NCI-H2227 (cell line): ENCODE measurements around the gene ATP5PO.
"Not testable (repeated sequence)": the region's sequence is repeated elsewhere in the genome, so short reads cannot be mapped to it uniquely, and the experiment has no call there.

Source experiments
- DNase-seq: peaks from one replicate; lab custom pipeline; 2025; ENCODE audit not compliant: unreplicated experiment; lab: John Stamatoyannopoulos, UW

The ATP5PO gene

DNA sequence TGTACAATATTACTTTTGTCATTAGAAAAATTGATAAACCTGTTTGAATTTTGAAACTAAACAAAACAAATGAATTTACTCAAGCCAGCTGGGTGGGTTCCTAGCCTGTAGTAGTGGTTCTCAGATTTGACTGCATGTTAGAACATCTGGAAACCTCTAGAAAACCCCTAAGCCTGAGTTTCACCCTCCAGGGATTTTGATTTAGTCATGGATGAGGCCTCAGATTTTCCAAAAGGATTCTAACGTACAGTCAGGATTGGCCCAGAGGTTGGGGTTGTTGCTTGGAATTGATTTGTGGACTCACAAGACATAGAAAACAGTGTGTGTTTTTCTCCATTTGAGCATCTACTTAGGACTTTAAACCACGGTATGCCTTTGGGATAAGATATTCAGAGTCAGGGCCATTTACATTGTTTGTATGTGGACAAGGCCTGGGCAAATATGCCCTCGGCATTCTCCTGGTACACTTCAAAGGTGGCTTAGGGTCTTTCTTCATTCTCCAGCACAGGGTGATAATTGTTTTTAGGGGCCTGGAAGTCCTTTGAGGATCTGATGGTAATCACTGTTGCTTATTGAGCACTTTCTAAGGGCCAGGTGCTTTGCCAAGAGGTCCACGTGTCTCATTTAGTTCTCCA is 42.6 kb downstream of the ATP5PO start:
- DNase-seq: no peak

DNA sequence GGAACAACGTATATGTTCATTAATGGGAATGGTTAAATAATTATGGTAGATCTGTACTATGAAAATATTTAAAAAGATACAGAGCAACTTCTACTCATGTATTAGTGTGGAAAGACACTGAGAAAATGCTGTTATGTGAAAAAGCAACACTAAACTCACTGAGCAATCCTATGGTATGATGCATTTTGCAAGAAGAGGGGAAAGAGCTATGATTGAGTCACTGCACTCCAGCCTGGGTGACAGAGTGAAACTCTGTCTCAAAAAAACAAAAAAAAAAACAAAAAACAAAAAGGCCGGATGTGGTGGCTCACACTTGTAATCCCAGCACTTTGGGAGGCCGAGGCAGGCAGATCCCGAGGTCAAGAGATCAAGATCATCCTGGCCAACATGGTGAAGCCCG is 44.4 kb downstream of the ATP5PO start:
- no peak for DNase-seq

DNA sequence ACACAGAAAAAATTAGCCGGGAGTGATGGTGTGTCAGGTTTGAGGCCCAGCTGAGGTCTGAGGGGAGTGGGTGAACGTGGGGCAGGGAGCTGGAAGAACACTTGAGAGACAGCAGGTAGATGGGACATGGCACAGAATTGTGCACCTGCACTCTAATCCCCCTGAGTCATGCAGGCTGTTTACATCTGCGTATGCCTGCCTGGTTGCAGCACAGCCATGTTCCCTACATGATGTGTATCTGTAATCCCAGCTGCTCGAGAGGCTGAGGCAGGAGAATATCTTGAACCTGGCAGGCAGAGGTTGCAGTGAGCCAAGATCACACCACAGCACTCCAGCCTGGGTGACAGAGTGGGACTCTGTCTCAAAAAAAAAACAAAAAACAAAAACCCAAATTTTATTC is 44.8 kb downstream of the ATP5PO start:
- no peak for DNase-seq

DNA sequence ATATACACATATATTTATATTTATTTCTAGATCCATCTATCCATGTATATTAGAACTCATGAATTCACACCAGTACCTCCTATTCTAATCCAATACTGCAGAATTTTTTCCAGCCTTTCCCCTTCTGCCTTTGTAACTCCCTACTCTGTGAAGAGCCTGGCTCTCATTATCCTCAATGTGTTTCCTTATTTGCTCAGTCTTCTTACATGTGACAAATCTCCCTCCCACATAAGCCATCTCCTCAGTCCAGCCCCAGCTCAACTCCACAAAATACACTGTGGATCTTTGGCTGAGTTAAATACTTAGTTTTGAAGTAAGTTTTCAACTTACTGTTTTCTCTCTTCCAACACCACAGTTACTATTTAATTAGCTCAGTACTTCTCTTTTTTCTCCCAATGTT is 45.7 kb downstream of the ATP5PO start:
- no peak for DNase-seq

DNA sequence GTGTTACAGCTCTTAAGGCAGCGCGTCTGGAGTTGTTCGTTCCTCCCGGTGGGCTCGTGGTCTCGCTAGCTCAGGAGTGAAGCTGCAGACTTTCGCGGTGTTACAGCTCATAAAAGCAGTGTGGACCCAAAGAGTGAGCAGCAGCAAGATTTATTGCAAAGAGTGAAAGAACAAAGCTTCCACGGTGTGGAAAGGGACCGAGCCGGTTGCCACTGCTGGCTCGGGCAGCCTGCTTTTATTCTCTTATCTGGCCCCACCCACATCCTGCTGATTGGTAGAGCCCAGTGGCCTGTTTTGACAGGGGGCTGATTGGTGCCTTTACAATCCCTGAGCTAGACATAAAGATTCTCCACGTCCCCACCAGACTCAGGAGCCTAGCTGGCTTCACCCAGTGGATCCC is 47.7 kb downstream of the ATP5PO start:
- DNase-seq: not testable (repeated sequence)

DNA sequence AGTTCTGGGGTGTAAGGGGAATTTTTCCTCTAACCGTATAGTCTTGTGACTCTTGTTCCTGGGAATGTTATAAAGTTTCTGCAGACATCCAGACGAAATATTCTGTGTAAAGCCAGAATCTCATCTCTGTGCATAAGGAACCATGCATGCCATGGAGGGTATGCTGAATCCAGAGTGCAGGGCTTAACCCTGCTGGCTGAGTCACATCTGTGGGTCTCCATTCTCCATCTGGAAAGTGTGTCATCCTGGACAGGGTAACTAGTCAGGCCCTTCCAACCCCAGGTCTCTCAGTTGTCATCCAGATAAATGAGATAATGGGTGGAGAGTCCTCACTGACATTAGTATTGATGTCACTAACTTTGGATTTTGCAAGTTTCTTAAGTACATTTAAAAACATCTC is 48.8 kb downstream of the ATP5PO start:
- no peak for DNase-seq

DNA sequence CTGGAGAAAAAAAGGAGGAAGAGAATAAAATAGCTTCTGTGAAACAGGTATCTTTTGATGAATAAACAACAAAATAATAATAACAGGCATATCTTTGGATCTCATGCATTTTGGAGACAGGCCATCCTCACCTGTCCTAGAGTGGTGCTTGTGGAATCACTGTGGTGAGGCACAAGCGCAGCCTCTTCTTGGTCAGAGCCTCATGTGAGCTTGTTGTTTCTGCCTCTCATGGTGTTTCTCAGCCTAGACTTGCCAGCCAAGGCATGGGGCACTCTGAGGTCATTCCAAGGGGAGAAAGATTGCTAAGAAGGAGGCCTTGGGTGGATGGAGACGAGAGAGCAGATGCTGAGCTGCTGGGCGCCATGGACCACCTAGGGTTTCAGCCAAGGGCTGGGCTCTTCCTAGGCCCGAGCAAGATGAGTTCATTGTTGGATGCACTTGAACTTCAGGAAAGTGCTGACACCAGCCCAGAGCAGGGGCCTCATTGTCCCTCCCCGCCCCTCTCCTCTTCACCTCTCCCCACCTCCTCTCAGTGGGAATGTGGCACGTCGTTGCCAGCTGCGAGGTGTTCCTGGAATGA is 49.5 kb downstream of the ATP5PO start:
- no peak for DNase-seq

DNA sequence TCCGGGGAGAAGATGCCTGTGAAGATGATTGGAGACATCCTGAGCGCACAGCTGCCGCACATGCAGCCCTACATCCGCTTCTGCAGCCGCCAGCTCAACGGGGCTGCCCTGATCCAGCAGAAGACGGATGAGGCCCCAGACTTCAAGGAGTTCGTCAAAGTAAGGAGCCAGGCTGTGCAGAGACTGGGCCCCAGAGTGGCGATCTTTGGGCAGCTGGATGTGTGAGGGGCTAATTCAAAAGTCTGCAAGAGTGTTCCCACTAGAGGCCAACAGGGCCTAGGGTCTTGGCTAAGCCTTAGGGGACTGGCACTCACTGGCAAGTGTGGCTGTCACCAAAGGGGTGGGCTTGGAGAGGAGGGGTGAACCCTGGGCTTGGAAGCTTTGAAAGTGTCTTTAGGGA is 50.4 kb downstream of the ATP5PO start:
- DNase-seq: no peak

DNA sequence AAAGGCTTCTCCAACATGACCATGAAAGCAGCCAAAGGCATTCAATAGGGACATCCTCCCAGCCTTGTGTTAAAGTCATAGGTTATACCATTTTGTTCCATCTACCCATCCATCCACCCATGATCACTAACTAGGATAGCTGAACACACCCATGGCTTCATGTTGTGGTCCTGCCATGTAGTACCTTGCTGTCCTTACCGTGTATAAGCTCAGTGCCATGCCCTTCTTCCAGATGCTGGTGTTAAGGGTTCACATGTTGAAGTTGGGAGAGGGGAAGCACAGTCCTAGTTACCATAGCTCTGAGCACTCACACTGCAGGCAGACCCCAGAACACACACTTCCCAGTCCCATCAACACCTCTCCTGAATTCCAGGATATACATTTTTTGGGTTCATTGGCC is 51.5 kb downstream of the ATP5PO start:
- DNase-seq: no peak

DNA sequence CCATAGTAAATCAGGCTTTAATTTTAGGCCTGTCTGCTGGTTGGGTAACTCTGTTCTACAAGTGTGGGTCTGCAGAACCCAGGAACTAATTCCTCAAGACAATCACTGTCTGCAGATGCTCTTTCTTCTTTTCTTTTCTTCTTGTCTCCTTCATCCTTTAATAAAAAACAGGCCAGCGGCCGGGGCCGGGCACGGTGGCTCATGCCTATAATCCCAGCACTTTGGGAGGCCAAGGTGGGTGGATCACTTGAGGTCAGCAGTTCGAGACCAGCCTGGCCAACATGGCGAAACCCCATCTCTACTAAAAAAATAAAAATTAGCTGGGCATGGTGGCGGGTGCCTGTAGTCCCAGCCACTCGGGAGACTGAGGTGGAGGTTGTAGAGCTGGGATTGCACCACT is 52.4 kb downstream of the ATP5PO start:
- DNase-seq: not testable (repeated sequence)

DNA sequence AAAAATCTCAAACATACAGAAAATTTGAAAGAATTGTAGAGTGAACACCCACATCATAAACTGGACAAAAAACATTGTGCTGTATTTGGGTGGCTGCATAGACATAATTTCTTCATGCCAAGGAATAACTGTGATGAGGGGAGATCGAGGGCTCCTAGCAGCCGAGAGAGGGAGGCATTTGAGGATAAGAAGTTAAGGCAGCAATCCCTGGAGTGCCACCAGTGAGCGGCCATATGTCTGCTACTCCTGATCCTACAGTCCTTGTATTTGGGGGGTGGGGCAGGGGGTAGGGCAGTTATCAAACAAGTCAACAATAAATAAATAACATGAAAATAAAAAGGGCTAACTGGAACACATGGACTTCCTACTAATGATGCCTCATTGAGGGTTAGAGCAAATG is 54.5 kb downstream of the ATP5PO start:
- DNase-seq: no peak

DNA sequence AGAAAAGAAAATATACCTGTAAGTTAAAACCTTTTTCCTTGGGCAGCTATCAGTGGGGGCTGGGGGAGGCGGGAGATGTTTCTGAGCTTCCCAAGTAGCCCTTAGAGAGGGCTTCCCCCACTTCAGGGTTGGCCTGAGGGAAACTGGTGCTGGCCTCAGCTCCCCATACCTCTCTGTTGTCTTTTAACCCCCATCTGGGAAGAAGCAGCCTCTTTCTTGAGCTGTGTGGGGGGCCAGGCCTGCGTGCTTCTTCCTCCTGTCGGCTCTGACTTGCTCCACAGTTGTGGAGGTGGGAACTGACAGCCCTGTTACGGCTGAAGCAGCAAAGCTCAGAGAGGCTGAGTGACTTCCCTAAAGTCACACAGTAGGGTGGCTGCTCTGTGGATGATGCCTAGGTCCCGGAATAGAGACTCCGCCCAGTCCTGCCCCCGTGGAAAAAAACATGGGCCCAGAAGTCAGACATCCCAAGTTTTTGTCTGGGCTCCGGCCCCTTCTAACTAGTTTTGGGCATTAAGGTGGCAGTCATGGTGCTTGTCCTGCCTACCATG is 55.2 kb downstream of the ATP5PO start:
- DNase-seq: no peak

DNA sequence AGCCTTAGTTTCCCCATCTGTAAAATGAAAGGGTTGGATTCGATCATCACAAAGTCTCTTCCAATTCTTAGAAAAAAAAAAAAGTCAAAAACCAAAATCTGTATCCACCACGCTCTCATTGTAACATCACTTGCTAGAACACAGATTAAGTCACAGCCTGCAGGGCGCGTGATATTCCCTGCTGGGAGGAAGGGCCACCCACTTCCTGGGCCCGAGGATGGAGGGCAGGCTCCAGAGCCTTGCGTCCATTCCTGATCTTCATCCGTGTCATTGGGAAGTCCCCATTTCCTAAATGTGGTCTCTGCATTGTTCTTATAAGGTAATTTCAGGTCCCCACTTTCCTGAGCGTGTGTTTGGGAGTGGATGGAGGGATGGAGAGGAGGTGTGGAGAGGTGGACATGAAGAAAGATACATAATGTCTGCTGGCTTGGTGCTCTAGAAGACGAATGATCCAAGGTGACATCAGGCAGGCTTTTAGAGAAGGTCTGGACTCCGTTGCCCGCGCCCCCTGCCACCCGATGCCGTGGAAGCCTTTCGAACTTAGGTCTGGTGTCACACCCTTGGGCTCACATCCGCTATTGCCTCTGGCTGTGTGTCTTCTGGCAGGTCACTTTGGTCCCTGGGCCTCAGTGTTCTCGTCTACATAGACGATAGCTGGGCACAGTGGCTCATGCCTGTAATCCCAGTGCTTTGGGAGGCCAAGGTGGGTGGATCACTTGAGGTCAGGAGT is 56.1 kb downstream of the ATP5PO start:
- no peak for DNase-seq

DNA sequence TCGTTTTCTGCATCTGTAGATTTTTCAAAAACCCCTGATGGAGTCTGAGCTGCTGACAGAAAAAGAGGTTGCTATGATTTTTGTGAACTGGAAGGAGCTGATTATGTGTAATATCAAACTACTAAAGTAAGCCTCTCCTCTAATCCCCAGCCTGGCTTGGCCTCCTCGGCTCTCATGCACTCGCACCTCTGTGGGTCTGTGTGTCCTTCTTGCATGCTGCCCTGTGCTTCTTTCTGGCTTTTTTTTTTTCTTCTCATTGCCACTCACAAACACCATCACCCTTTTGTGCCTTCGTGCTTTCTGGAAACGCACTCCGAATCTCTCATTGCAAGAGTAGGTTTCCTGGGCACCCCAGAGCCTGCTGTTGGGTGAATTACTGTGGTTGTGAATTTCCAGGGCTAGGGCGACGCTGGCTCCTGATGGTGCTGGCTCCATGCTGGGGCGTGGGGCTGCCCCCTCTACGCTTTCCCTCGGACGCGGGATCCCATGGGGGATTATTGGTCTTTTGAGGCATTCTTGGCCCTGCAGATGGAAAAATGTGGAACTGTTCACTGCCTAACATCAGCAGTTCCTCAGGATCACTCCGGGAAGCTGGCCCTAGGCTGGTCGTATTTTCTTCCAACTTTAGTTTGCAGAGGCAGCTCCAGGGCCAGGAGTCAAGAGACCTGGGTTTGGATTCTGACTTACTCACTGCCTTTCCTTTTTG is 56.8 kb downstream of the ATP5PO start:
- DNase-seq: no peak

DNA sequence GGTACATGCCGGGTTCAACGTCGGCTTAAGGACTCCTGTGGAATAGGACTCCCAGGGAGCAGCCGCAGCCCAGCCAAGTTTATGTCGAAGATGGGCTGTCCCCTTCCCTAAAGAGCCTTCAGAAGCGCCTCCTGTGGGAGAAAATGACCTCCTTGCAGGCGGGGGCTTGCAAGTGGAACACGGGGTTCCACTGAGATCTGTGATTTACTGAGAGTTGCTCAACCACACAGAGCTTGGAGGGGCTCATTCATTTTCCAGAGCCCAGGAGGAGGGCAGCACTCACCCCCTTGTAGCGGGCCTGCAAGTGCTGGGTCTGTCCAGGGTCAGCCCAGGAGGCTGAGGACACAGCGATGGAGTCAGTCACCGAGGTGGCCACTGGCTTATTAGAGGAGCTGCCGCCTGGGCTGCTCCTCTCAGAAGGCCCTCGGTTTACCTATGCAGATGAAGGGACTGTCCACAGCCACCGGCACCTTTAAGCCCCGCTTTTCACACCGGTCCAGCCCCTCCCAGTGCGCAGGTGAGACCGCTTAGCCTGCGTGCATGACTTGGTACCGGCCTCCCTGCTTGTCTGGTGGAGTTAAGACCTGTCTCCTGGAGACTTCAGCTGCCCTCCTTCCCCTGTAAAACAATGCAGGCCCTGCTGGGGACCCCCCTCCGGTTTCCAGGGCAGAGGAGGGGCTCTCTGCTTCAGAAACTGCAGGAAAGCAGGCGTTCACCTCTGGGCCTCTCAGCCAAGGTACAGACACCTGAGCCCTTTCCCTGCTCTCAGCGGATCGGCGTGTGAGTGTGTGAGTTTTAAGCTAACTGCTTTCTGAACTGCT is 57.5 kb downstream of the ATP5PO start:
- no peak for DNase-seq

DNA sequence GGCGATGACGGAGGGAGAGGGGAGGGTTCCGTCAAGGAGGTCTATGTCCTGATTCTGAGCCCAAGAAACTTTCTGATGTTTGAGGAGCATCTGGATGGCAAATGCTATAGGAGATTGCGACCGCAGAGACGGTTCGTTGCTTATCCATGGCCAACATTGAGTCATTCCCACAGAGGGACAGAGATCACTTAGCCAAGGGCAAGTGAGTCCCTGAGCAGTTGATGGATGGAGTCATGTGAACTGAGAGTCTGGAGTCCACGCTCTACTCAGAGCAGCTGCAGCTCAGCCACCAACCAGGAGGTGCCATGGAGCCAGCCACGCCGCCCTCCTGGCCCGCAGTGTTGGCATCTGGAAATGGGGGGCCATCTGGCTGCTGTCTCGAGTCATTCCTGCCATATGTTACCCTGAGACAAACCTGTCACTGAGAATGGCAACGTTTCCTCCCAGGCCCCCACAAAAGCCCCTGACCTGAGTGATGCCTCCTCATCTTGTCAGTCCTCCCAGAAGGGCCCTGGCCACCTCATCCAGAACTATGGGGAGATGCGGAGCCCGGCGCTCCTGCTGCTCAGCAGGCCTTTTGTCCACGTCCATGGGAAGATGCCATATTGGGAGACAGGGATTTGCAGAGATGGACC is 58.6 kb downstream of the ATP5PO start:
- no peak for DNase-seq

DNA sequence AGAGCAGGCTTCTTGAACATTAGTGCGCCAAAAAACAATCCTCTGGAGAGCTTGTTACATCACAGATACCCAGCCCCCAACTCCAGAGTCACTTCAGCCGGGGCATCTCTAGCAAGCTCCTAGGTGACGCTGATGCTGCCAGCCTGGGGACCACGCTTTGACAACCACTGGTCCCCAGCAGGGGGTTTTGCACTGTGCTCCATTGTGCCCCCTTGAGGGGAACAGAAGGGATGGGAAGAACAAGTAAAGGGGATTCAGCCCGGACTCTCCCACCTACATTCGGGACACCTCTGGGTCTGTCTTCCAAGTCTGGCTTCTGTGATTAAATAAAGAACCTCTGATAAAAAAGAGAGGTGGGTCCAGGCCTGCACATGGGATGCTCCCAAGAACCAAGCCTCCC is 60.4 kb downstream of the ATP5PO start:
- no peak for DNase-seq

DNA sequence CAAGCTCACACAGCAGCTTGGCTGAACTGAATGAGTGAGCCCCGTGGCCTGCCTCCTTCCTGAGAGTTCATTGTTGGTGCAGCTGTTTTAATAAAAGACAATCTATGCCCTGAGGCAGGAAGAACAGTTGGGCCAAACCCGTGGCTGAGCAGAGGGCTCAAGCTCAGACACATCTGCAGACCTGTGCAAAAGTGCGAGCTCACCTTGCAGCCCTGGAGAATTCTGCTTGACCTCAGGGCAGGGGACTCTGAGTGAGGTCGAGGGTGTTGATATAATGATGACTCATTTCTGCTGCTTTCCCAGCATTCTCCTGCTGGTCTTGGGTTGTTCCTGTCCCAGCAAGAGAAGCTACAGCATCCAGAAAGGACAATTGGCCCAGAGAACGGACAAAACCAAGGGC is 61.0 kb downstream of the ATP5PO start:
- no peak for DNase-seq
